A673 (cell line): ENCODE measurements around the gene ZNF121. TPM values are rescaled to one million over a fixed set of nuclear protein-coding genes. Genes with fewer than 3 reads are reported as not detected.

ENCODE experiments used
- BruUV-seq: library from RNA; stranded (reverse); fragments of 400-500 nt; replicated peaks from 2 replicates; lab custom pipeline; 2021; lab: Mats Ljungman, UMichigan
- CTCF ChIA-PET: fragments of 300-600 bp; sonication (Branson Sonifier 250); formaldehyde crosslinking; loops from one replicate; lab custom pipeline; 2022; ENCODE audit warnings: antibody characterized with exemption; lab: Charles Lee
- POLR2A ChIA-PET: fragments of 300-600 bp; sonication (Branson Sonifier 250); formaldehyde crosslinking; loops from one replicate; lab custom pipeline; 2022; ENCODE audit warnings: antibody characterized with exemption; ENCODE audit not compliant: low non-redundant PET; lab: Charles Lee
- DNase-seq: peaks from one replicate; pipeline ENCODE4 v3.0.0-alpha.2; 2015; ENCODE audit warnings: low spot score
- H3K27ac ChIP-seq: fragments of 200-600 bp; sonication (generic); 2 replicates; pipeline ENCODE4 v1.5.1; 2016; ENCODE audit warnings: mixed run types, low read depth, mild to moderate bottlenecking, mixed read lengths, antibody characterized with exemption, low read length; ENCODE audit not compliant: poor library complexity, severe bottlenecking
- H3K27me3 ChIP-seq: fragments of 200-600 bp; sonication (generic); replicated peaks from 2 replicates; pipeline ENCODE4 v1.6.1; 2017; ENCODE audit warnings: mixed run types, low read depth, mild to moderate bottlenecking, mixed read lengths, antibody characterized with exemption, low read length; ENCODE audit not compliant: insufficient read depth, poor library complexity
- H3K36me3 ChIP-seq: fragments of 200-600 bp; sonication (generic); 2 replicates; pipeline ENCODE4 v1.6.1; 2016; ENCODE audit warnings: mixed run types, mild to moderate bottlenecking, mixed read lengths, antibody characterized with exemption, low read length; ENCODE audit not compliant: insufficient read depth, poor library complexity, severe bottlenecking
- H3K4me1 ChIP-seq: fragments of 200-600 bp; sonication (generic); 2 replicates; pipeline ENCODE4 v1.6.1; 2017; ENCODE audit warnings: mixed run types, mild to moderate bottlenecking, mixed read lengths, antibody characterized with exemption, low read length; ENCODE audit not compliant: insufficient read depth, poor library complexity, severe bottlenecking
- H3K4me3 ChIP-seq: fragments of 200-600 bp; sonication (generic); 2 replicates; pipeline ENCODE4 v1.5.1; 2016; ENCODE audit warnings: low read depth, mixed run types, mild to moderate bottlenecking, mixed read lengths, low read length; ENCODE audit not compliant: poor library complexity, severe bottlenecking
- H3K9me3 ChIP-seq: fragments of 200-600 bp; sonication (generic); 2 replicates; pipeline ENCODE4 v1.6.1; 2016; ENCODE audit warnings: mixed run types, low read depth, mild to moderate bottlenecking, mixed read lengths, antibody characterized with exemption, low read length; ENCODE audit not compliant: poor library complexity, severe bottlenecking
- EZH2 ChIP-seq: fragments of 200-600 bp; sonication (generic); IDR thresholded peaks from 2 replicates; pipeline ENCODE4 v1.6.1; 2017; ENCODE audit warnings: borderline replicate concordance, low read depth, mild to moderate bottlenecking, mixed read lengths, antibody characterized with exemption, low read length; ENCODE audit not compliant: poor library complexity, severe bottlenecking
- intact Hi-C: fragments of 100-400 bp; cut with micrococcal nuclease; formaldehyde crosslinking; loops from one replicate; pipeline ENCODE4 v1.10.0; 2022; ENCODE audit not compliant: unreplicated experiment
- total RNA-seq: library from RNA; stranded (reverse); gene quantifications from 2 replicates; pipeline ENCODE4 v1.2.3, GENCODE V29; 2021
- TF ChIP-seq, protein P1 (sequence below): fragments of 300-800, 200-600 bp; sonication (generic); conservative IDR thresholded peaks from 2 replicates; pipeline ENCODE4 v1.5.1; 2017; ENCODE audit warnings: low read depth, mild to moderate bottlenecking, antibody characterized with exemption, low read length, moderate library complexity, mixed read lengths

ZNF121 gene
- total RNA-seq, 1 experiment from 2014 or later, result 65.6 TPM

DNA sequence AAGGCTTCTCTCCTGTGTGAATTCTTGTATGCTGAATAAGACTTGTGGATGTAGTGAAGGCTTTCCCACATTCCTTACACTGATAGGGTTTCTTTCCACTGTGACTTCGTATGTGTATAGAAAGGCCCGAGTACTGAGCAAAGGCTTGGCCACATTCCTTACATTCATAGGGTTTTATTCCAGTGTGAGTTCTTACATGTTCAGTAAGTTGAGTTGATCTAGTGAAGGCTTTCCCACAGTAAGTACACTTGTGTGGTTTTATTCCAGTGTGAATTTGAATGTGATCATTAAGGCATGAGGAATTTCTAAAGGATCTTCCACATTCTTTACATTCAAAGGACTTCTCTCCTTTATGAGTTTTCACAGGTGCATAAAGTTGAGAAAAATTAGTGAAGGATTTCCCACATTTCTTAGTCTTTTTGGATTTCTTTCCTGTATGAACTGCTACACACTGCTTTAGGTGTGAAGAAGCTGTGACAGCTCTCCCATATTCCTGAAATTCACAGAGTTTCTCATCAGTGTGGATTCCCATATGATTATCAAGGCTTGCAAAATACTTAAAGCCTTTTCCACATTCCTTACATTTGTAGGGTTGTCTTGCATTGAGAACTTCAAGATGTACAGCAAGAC is 26.3 kb upstream of the ZNF121 start:
- ChIA-PET POLR2A (interaction anchor here (0.7 kb wide), 1 partner anchor 314 kb away, joined by 3 read pairs; no protein-coding TSS in a partner anchor), CTCF (no interaction called here)
- H3K27ac ChIP-seq, result no peak overlapping the region
- H3K36me3 ChIP-seq, result peaks cover 74% of the 10 kb centered on the region
- no peaks in the 10 kb centered on the region for H3K4me1 ChIP-seq
- H3K27me3 ChIP-seq, result no peaks in the 10 kb centered on the region
- TF ChIP-seq EZH2, result no peak
- TF ChIP-seq, protein P1, sequence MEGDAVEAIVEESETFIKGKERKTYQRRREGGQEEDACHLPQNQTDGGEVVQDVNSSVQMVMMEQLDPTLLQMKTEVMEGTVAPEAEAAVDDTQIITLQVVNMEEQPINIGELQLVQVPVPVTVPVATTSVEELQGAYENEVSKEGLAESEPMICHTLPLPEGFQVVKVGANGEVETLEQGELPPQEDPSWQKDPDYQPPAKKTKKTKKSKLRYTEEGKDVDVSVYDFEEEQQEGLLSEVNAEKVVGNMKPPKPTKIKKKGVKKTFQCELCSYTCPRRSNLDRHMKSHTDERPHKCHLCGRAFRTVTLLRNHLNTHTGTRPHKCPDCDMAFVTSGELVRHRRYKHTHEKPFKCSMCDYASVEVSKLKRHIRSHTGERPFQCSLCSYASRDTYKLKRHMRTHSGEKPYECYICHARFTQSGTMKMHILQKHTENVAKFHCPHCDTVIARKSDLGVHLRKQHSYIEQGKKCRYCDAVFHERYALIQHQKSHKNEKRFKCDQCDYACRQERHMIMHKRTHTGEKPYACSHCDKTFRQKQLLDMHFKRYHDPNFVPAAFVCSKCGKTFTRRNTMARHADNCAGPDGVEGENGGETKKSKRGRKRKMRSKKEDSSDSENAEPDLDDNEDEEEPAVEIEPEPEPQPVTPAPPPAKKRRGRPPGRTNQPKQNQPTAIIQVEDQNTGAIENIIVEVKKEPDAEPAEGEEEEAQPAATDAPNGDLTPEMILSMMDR, result no peak
- intact Hi-C loops, result no loop called here
- no peak for DNase-seq
- no peak overlapping the region for H3K4me3 ChIP-seq
- TSS peak; percentile 12 for BruUV-seq
- H3K9me3 ChIP-seq, result peaks cover 63% of the 10 kb centered on the region

DNA sequence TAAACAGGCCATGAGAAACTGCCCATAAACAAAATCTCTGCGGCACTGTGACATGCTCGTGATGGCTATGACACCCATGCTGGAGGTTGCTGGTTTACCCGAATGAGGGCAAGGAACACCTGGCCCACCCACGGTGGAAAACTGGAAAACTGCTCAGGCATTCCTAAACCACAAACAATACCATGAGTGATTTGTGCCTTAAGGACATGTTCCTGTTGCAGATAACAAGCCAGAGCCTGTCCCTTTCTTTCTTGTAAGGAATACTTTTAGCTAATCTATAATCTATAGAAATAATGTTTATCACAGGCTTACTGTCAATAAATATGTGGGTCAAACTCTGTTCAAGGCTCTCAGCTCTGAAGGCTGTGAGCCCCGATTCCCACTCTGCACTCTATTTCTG is 24.6 kb upstream of the ZNF121 start:
- H3K9me3 ChIP-seq, result peaks cover 63% of the 10 kb centered on the region
- BruUV-seq, result no TSS peak
- no peaks in the 10 kb centered on the region for H3K27me3 ChIP-seq
- TF ChIP-seq, protein P1, result no peak
- TF ChIP-seq EZH2, result no peak
- POLR2A ChIA-PET, result no interaction called here
- DNase-seq, result no peak
- CTCF ChIA-PET, result no interaction called here
- intact Hi-C loops, result no loop called here
- peaks cover 57% of the 10 kb centered on the region for H3K36me3 ChIP-seq
- no peak overlapping the region for H3K27ac ChIP-seq
- no peaks in the 10 kb centered on the region for H3K4me1 ChIP-seq
- no peak overlapping the region for H3K4me3 ChIP-seq

DNA sequence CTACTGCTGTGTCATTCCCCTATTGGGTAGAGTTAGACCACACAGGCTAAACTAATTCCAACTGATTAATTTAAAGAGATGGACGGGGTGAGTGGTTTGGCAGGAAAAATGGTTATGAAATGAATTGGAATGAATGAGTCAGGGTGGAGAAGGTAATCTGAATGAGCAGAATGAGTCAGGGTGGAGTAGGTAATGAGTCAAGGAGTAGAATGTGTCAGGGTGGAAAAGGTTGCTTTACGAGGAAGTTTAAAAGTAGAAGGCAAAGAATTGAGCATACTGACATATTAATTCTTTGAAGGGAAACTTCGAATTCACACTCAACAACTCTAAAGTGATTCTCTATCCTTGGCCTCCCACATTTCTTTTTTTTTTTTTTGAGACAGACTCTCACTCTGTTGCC is 12.7 kb upstream of the ZNF121 start:
- no peak for DNase-seq
- TF ChIP-seq, protein P1, result no peak
- TF ChIP-seq EZH2, result no peak
- POLR2A ChIA-PET, result no interaction called here
- intact Hi-C loops, result no loop called here
- peaks cover 12% of the 10 kb centered on the region for H3K9me3 ChIP-seq
- H3K36me3 ChIP-seq, result no peaks in the 10 kb centered on the region
- no peak overlapping the region for H3K4me3 ChIP-seq
- no peaks in the 10 kb centered on the region for H3K4me1 ChIP-seq
- no peak overlapping the region for H3K27ac ChIP-seq
- no peaks in the 10 kb centered on the region for H3K27me3 ChIP-seq
- CTCF ChIA-PET, result no interaction called here
- no TSS peak for BruUV-seq
